HG02981 (cell line): Measurements from ENCODE around the gene IQCB1.
A peak's percentile ranks its signal among the peaks of the same experiment; 100 is the strongest.
"Not testable (repeated sequence)": the region's sequence is repeated elsewhere in the genome, so short reads cannot be mapped to it uniquely, and the experiment has no call there.

Experiments used
- ATAC-seq: cut with Tn5 transposase; IDR thresholded peaks from one replicate; pipeline ENCODE4 v1.9.1; 2021; ENCODE audit warnings: mild to moderate bottlenecking, moderate library complexity; ENCODE audit not compliant: unreplicated experiment

Gene IQCB1, protein sequence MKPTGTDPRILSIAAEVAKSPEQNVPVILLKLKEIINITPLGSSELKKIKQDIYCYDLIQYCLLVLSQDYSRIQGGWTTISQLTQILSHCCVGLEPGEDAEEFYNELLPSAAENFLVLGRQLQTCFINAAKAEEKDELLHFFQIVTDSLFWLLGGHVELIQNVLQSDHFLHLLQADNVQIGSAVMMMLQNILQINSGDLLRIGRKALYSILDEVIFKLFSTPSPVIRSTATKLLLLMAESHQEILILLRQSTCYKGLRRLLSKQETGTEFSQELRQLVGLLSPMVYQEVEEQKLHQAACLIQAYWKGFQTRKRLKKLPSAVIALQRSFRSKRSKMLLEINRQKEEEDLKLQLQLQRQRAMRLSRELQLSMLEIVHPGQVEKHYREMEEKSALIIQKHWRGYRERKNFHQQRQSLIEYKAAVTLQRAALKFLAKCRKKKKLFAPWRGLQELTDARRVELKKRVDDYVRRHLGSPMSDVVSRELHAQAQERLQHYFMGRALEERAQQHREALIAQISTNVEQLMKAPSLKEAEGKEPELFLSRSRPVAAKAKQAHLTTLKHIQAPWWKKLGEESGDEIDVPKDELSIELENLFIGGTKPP

DNA sequence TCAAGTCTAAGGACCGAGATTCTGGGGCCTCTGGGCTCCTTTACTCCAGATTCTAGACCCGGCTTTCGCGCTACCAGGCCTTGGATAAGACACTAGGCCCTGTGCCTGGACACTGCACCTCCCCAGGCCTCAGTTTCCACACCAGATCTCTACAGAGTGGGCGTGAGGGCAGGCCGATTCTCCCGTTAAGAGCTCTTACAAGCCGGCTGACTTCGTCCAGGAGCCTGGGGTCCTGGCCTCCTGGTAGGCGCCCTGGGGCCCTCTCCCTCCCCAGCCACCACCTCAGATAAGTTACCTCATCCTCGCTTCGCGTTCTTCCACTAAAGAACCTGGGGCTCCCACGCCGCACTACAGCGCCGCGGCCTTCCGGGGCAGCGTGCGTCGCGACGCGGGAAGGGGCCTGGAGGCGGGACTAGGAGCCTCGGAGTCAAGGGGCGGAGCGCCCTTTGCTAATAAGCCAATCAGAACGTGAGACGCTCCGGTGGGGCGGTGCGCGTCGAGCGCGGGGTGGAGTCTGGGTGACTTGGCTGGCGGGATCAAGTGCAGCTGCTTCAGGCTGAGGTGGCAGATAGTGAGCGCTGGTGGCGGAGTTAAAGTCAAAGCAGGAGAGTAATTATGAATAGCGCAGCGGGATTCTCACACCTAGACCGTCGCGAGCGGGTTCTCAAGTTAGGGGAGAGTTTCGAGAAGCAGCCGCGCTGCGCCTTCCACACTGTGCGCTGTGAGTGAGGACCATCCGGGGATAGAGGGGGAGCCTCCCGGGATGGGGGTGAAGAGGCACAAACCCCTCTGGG, at the start of gene IQCB1, which contains the start of gene EAF2:
Gene IQCB1, minus strand, starts transcription at position 390 of the 794 bp plus-strand sequence. CDS start 6,100 bp downstream, outside the sequence.
Gene EAF2, plus strand, starts transcription at position 539 of the 794 bp plus-strand sequence. Its CDS starts 77 bp downstream, at position 616.
- ATAC-seq, result peak; percentile 98

DNA sequence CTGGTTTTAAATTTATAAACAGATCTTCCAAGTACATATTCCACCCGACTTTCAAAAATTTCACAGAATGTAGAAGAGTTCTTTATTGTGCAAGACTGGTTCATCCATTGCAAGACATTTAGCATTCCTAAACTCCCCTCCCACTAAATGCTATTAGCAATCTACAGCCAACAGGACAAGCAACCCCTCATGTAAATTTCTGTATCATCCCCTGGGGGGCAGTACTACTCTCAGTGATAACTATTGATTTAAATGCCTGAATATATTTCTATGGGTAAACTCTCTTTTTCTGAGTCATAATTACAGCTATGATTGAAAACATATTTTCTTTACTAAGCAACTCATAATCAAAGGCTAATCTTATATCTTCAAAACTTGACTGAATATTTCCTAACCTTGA, 48.6 kb upstream of the IQCB1 start:
- ATAC-seq, result no peak

DNA sequence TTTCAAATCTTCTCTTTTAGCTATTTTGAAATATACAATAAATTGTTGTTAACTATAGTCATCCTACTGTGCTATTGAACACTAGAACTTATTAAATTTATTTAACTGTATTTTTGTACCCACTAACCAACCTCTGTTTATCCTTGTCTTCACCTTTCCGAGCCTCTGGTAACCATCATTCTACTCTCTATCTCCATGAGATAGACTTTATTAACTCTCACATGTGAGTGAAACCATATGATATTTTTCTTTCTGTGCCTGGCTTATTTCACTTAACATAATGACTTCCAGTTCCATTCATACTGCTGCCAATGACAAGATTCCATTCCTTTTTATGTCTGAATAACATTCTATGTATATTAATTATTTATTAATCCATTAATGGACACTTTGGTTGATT, 43.6 kb upstream of the IQCB1 start:
- no peak for ATAC-seq

DNA sequence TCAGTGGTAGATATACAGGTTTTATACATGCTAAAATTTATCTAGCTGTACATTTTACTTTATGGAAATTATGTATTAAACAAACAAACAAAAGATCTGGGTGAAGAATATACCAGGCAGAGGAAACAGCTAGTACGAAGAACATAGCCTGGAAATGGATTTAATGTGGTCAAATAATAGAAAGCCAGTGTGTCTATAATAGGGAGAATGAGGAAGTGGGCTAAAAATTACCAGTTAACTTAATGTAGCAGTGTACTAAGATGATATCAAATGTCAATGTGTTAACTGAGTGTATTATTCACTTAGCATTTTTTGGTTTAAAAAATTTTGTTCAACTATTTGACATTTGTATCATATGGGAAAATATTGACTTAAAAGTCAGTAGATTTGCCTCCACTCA, 36.6 kb upstream of the IQCB1 start:
- no peak for ATAC-seq

DNA sequence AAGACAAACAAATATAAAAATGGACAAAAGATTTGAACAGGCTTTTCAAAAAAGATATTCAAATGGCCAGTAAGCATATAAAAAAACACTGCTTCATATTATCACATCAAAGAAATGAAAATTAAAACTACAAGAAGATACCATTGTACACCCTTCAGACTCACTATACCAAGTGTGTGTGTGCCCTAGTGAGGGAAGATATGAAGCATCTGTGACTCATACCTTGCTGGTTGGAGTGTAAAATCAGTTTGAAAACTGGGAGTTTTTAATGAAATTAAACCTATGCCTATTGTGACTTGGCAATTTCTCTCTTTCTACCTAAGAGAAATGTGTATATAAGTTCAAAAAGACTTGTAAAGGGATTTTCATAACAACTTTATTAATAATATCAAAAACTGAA, 35.9 kb upstream of the IQCB1 start:
- ATAC-seq, result no peak

DNA sequence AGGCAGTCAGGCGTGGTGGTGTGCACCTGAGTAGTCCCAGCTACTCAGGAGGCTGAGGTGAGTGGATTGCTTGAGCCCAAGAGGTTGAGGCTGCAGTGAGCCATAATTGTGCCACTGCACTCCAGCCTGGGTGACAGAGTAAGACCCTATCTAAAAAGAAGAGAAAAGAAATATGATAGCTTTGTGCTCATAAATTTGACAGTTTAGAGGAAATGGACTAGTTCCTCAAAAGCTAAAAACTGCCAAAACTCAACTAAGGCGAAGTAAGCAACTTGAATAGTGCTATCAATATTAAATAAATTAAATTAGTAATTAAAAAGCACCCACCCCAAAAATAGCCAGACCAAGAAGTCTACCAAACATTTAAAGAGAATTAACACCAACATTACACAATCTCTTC, 34.9 kb upstream of the IQCB1 start:
- no peak for ATAC-seq

DNA sequence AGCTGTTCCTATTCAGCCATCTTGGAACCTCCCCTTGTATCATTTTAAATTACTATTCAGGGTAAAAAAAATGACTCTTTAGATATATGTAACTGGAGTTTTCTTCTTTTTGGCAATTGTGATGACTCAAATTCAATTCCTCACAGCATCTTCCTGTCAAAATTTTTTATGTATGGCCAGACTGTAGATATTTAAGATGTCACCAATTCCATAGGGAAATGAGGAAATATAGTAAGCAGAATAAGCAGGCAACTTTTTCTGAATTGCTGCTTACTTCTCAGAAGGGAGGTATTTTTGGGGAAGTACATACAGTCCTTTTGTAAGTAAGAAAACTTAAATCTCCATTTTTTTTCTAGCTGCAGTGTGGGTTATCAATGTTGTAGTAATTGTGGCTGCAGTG, 28.9 kb upstream of the IQCB1 start:
- ATAC-seq, result no peak

DNA sequence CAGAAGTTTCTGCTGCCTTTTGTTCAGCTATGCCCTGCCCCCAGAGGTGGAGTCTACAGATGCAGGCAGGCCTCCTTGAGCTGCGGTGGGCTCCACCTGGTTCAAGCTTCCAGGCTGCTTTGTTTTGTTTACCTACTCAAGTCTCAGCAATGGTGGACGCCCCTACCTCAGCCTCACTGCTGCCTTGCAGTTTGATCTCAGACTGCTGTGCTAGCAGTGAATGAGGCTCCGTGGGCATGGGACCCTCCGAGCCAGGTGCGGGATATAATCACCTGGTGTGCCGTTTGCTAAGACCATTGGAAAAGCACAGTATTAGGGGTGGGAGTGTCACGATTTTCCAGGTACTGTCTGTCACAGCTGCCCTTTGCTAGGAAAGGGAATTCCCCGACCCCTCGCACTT, 28.4 kb upstream of the IQCB1 start:
- ATAC-seq, result not testable (repeated sequence)

DNA sequence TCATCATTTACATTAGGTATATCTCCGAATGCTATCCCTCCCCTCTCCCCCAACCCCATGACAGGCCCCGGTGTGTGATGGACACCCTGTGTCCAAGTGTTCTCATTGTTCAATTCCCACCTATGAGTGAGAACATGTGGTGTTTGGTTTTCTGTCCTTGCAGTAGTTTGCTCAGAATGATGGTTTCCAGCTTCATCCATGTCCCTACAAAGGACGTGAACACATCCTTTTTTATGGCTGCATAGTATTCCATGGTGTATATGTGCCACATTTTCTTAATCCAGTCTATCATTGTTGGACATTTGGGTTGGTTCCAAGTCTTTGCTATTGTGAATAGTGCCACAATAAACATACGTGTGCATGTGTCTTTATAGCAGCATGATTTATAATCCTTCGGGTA, 22.9 kb upstream of the IQCB1 start:
- not testable (repeated sequence) for ATAC-seq

DNA sequence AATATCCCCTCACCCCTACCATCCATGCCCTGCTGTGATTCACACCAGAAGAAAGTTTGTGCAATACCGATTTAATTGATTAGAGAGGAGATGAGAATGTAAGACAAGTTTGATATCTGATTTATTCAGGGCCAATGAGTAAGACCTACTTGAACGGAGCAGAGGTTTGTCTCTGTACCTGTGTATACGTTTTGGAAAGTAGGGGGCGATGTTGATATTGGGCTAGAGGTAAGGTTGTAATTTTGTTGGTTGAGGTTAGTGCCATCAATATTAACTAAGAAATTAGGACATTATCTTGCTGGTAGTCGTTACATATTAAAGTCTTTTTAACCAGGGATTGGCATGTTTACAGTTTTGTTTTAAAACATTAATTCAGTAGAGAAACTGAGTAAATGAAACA, 20.7 kb upstream of the IQCB1 start:
- no peak for ATAC-seq

DNA sequence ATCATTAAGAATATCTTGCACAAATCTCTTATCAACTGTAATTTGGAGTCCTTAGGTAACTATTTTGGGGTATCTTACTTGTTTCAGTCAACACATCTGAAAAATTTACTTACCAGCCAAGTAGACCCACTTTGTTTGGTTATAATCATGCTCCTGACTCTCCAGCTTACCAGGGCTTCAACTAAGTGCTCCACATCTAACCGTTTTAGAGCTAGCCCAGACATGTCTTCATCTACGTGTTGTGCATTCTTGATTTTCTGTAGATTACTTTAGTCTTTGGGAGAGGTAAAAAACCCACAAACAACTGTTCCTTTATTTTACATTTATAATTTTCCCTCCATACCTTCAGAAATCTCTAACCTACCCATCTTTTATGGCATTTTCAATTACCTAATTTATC, 17.4 kb upstream of the IQCB1 start:
- no peak for ATAC-seq

DNA sequence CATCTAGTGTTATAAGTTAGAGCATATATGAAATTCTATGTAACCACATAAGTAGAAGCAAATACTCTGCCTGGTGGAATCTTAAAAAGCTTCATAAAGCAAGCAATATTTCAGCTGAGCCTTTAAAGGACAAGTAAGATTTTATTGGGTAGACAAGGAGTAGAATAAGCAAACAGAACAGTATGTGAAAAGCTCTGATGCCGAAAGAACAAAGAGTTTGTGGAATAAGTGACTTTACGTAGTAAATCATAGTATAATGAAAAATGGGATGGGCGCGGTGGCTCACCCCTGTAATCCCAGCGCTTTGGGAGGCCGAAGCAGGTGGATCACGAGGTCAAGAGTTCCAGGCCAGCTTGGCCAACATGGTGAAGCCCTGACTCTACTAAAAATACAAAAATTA, 10.0 kb upstream of the IQCB1 start:
- ATAC-seq, result no peak

DNA sequence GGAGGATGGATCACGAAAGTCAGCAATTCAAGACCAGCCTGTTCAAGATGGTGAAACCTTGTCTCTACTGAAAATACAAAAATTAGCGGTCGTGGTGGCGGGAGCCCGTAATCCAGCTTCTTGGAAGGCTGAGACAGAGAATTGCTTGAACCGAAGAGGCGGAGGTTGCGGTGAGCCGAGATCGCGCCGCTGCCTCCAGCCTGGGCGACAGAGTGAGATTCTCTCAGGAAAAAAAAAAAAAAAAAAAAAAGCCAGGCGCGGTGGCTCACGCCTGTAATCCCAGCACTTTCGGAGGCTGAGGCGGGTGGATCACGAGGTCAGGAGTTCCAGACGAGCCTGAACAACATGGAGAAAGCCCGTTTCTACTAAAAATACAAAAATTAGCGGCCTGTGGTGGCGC, 5.1 kb upstream of the IQCB1 start:
- no peak for ATAC-seq

DNA sequence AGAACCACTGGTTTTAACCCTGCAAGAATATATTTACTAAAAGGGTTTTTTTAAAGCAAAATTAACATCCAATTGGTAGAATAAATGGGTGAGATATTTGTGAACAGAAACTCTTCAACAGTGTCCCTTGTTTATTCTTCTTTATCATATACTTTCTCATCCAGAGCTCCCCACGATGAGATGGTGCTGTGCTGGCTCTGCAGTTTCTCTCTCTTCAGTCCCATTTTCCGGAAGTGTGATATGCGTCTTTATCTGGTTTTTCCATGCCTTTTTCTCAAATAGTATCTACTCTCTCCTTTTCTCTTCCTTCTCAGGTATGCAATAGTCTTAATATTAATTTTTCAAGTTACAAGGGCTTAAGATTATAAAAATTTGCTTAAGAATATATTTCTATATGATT, 1.6 kb upstream of the IQCB1 start:
- no peak for ATAC-seq

DNA sequence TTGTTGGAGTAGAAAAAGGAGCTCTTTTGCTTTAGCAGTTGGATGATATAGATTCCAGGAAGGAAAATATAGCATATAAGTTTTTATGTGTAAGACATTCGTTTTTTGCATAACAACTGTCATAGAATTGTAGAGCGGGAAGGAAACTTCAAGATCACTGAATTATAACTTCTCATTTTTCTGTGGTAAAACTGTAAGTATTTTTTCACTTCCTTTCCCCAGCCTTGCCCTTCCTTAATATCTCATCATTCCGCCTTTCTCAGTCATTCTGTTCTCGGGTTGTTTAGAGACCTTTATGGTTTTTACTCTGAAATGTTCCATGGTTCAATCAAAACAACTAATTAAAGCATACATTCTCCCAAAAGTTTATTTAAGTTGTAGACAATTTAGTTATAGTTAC, 1.2 kb upstream of the IQCB1 start:
- no peak for ATAC-seq

DNA sequence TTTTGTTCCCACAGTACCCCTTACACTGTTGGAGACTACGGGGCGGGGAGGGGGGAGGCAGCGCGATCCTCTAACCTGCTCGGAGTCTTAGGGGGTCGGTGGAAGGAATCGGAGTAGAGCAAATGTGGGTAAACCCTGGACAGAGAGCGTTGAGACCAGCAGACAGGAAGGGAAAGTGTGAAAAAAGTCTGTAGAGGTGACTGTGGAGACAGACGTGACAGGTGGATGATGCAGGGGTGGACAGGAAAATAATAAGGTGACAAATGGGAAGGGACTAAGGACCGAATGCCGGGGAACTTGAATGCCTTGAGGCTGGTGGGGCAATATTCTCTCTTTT, 573 bp upstream of the IQCB1 start:
- ATAC-seq, result peak; percentile 5

DNA sequence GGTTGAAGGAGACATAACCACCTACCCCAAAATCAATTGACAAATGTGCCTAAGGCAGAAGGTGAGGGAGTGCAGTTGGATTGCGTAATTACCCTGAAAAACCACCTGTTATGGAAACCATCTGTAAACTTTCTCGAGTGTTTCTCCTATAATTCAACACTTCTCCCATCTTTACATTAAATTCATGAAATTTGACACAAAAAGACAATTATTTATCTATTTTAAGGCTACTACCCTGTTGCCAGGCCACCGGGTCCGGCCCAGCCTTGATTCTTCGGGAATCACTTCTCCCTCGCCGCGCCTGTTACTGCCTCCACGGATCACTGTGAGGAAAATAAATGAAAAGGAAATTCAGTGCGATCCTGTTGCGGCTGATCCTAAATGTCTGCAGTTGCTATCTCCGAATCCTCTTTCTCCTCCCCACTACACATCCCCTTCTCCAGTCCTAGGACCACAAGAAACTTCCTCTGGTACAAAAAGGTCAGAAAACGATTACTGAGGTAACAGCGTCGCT, 646 bp downstream of the IQCB1 start:
- ATAC-seq, result no peak

DNA sequence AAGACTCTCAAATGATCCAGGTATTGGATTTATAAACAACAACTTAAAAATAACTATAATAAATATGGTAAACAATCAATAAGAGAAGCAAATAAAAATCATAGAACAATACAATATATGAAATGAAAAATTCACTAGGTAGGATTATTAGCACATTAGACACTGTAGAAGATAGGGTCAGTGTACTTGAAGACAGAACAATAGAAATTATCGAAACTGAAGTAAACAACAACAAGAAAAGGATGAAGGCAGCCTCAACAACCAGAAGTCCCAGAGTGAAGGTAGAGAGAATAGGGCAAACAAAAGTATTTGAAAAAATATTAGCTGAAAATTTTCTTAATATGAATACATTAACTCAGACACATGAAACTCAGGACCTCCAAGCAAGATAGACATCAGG, 11.9 kb downstream of the IQCB1 start:
- no peak for ATAC-seq

DNA sequence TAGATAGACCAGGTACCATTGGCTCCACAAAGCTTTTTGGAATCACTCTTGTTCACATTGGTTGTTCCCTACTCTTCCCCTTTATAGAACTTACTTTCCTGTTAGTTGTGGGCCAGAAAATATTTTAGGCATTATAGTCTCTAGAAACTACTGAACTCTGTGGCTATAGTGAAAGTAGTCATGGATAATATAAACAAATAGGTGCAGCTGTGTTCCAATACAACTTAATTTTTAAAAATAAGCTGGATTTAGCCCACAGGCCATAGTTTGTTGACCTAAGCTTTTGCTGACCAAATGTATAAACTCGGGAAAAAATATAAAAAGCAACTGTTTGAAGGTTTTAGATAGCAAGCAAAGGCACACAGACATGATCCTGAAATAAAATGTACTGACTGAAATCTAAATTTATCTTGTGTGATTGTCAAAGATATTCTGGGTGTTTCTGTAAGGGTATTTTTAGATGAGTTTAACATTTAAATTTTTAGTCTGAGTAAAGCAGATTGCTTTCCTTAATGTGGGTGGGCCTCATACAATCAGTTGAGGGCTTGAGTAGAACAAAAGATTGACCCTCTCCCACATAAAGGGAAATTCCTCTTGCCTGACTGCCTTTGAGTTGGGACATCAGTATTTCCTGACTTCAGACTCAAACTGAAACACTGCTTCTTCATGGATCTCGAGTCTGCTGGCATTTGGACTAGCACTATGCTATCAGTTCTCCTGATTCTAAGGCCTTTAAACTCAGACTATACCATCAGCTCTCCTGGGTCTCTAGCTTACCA, 13.2 kb downstream of the IQCB1 start:
- ATAC-seq, result no peak

DNA sequence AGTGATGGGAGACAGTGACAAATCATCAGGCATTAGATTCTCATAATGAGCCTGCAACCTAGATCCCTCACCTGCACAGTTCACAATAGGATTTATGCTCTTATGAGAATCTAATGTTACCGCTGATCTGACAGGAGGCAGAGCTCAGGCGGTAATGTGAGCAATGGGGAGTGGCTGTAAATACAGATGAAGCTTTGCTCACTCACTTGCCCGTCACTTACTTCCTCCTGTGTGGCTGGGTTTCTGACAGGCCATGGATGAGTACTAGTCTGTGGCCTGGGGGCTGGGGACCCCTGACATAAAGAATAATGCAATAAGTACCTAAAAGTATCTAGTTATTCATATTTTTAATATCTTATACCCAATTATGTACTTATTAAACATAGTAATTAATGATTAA, 15.6 kb downstream of the IQCB1 start:
- ATAC-seq, result no peak

DNA sequence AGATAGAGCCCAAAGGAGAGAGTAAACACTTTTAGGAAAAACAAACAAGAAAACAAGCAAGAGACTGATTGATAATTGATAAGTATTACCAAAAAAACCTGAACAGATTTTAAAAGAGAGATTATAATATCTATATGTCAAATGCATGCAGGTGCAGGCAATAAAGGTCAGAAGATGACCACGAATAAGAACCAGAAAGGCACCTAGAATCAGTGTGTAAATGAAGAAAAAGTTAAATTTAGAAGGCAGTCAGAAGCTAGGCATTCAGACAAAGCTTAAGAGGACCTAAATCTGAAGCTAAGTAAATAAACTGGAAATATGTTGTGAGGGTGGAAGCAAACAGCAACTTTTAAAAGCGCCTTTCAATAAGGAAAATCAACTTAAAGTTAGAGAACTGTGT, 16.3 kb downstream of the IQCB1 start:
- no peak for ATAC-seq
